Naive thymus-derived CD8-positive, alpha-beta T cell (primary cell): ENCODE results near the gene SLC15A3. TPM values are rescaled to one million over a fixed set of nuclear protein-coding genes. Genes with fewer than 3 reads are reported as not detected.
A peak's percentile ranks its signal among the peaks of the same experiment; 100 is the strongest.

Source experiments
- ATAC-seq, 2 donors: fragments of 150-1000 bp; cut with Tn5 transposase in 1 of 2; sonication (Bioruptor Pico), chemical (Tn5 transposase) in 1 of 2; 1 replicate in 1 of 2; 2 replicates in 1 of 2; pipeline ENCODE4 v1.10.0; 2021; ENCODE audit warnings: mild to moderate bottlenecking in 2 of 2, moderate library complexity in 2 of 2
- POLR2A ChIA-PET: fragments of 350-600 bp; sonication (Branson Sonifier 250); formaldehyde crosslinking; loops from one replicate; lab custom pipeline; 2021; ENCODE audit warnings: antibody characterized with exemption; lab: Charles Lee
- DNase-seq, 10 donors: peaks; one replicate each; pipeline versions ENCODE4 v3.0.0 to v3.0.0-alpha.2; 2020 to 2022
- H3K27ac Mint-ChIP-seq, 10 donors: one replicate each; pipeline ENCODE4 v1.8.0; 2020 to 2022; ENCODE audit warnings: mild to moderate bottlenecking in 10 of 10, mixed read lengths in 10 of 10, moderate library complexity in 4 of 10, inconsistent platforms in 1 of 10
- H3K27me3 Mint-ChIP-seq, 5 donors: one replicate each; pipeline ENCODE4 v1.8.0; 2021 to 2022; ENCODE audit warnings: mixed read lengths in 5 of 5
- H3K36me3 Mint-ChIP-seq, 3 donors: one replicate each; pipeline ENCODE4 v1.8.0; 2020 to 2022; ENCODE audit warnings: mixed read lengths in 3 of 3, mild to moderate bottlenecking in 2 of 3, inconsistent platforms in 1 of 3
- H3K4me1 Mint-ChIP-seq, 4 donors: one replicate each; pipeline ENCODE4 v1.8.0; 2021 to 2022; ENCODE audit warnings: mixed read lengths in 4 of 4
- H3K4me3 Mint-ChIP-seq, 10 donors: one replicate each; pipeline ENCODE4 v1.8.0; 2020 to 2022; ENCODE audit warnings: mild to moderate bottlenecking in 10 of 10, mixed read lengths in 10 of 10, moderate library complexity in 6 of 10, inconsistent platforms in 1 of 10
- H3K9me3 Mint-ChIP-seq, 9 donors: one replicate each; pipeline ENCODE4 v1.8.0; 2020 to 2022; ENCODE audit warnings: mixed read lengths in 9 of 9, mild to moderate bottlenecking in 3 of 9, inconsistent platforms in 1 of 9, moderate library complexity in 1 of 9
- polyA plus RNA-seq, 3 donors: library from polyadenylated mRNA; unstranded; fragments of 300-500 nt; fragmentation: Illumina TruSeq; gene quantifications; one replicate each; pipeline ENCODE4 v1.2.3, GENCODE V29; 2021
- total RNA-seq, 8 experiments: library from RNA in 2 of 8; stranded (reverse) in 2 of 8; gene quantifications; one replicate each; pipeline ENCODE4 v1.2.3 and lab custom pipeline; 2021 to 2026

The SLC15A3 gene
- total and polyA plus RNA-seq, 5 experiments from 2014 or later: 0.90 to 14.9 (median 3.4) TPM

GRCh38 chr11:60944490-60945294, 7.3 kb downstream of the SLC15A3 start:
- Mint-ChIP-seq H3K36me3 (peaks cover 0 to 43% (median 12%) of the 10 kb centered on the region in 3 donors), H3K27me3 (peaks cover 0 to 1% (median 0%) of the 10 kb centered on the region in 5 donors), H3K4me3 (peak overlapping the region in 1 of 10 donors; percentile 45), H3K27ac (peak overlapping the region in 2 of 10 donors; percentile 56 to 61), H3K4me1 (peaks cover 7 to 31% (median 12%) of the 10 kb centered on the region in 4 donors), H3K9me3 (no peaks in the 10 kb centered on the region)
- no peak for ATAC-seq
- DNase-seq: no peak
- POLR2A ChIA-PET: interaction anchor here (1.0 to 1.1 kb wide), 2 partner anchors 10 to 30 kb away, joined by 3 to 4 read pairs; no protein-coding TSS in a partner anchor

GRCh38 chr11:60942970-60943565, 8.9 kb downstream of the SLC15A3 start:
- no peak for ATAC-seq
- POLR2A ChIA-PET: no interaction called here

GRCh38 chr11:60942219-60942618, 9.8 kb downstream of the SLC15A3 start:
- Mint-ChIP-seq H3K27me3 (peaks cover 0 to 1% (median 0%) of the 10 kb centered on the region in 5 donors), H3K27ac (peak overlapping the region in 3 of 10 donors; percentile 21 to 51 (median 40)), H3K9me3 (no peaks in the 10 kb centered on the region), H3K4me3 (no peak overlapping the region), H3K4me1 (peaks cover 0 to 16% (median 5%) of the 10 kb centered on the region in 4 donors), H3K36me3 (peaks cover 0 to 47% (median 12%) of the 10 kb centered on the region in 3 donors)
- ATAC-seq (no peak), DNase-seq (no peak)
- POLR2A ChIA-PET: interaction anchor here (0.6 kb wide), 1 partner anchor 252 kb away, joined by 4 read pairs; no protein-coding TSS in a partner anchor

More at GRCh38 chr11:60942970-60943565, 8.9 kb downstream of the SLC15A3 start:
- DNase-seq: no peak
- Mint-ChIP-seq H3K27me3 (peaks cover 0 to 1% (median 0%) of the 10 kb centered on the region in 5 donors), H3K36me3 (peaks cover 0 to 47% (median 12%) of the 10 kb centered on the region in 3 donors), H3K4me3 (no peak overlapping the region), H3K9me3 (no peaks in the 10 kb centered on the region), H3K27ac (peak overlapping the region in 1 of 10 donors; percentile 67), H3K4me1 (peaks cover 0 to 17% (median 5%) of the 10 kb centered on the region in 4 donors)

- POLR2A ChIA-PET: interaction anchor here (0.6 kb wide), 1 partner anchor 253 kb away, joined by 4 read pairs; no protein-coding TSS in a partner anchor
- H3K27ac Mint-ChIP-seq: peak overlapping the region in 2 of 10 donors; percentile 51 to 68
- peaks cover 0 to 1% (median 0%) of the 10 kb centered on the region in 5 donors for H3K27me3 Mint-ChIP-seq
- no peaks in the 10 kb centered on the region for H3K9me3 Mint-ChIP-seq
- peaks cover 0 to 16% (median 5%) of the 10 kb centered on the region in 4 donors for H3K4me1 Mint-ChIP-seq
- H3K36me3 Mint-ChIP-seq: peaks cover 0 to 46% (median 12%) of the 10 kb centered on the region in 3 donors
- ATAC-seq (no peak), DNase-seq (no peak)
- no peak overlapping the region for H3K4me3 Mint-ChIP-seq
Observed at GRCh38 chr11:60941371-60942119, 10.4 kb downstream of the SLC15A3 start.

- Mint-ChIP-seq H3K4me3 (no peak overlapping the region), H3K9me3 (no peaks in the 10 kb centered on the region), H3K27ac (peak overlapping the region in 3 of 10 donors; percentile 34 to 70 (median 67)), H3K36me3 (peaks cover 0 to 36% (median 2%) of the 10 kb centered on the region in 3 donors), H3K27me3 (peaks cover 0 to 1% (median 0%) of the 10 kb centered on the region in 5 donors), H3K4me1 (peaks cover 0 to 9% (median 3%) of the 10 kb centered on the region in 4 donors)
- ATAC-seq (no peak), DNase-seq (no peak)
- POLR2A ChIA-PET: interaction anchor here (0.5 to 1.3 kb wide), 3 partner anchors 22 to 103 kb away, joined by 3 to 4 read pairs (median 4); no protein-coding TSS in a partner anchor
Observed at GRCh38 chr11:60939855-60940254, 12.1 kb downstream of the SLC15A3 start.

GRCh38 chr11:60939301-60939700, 12.7 kb downstream of the SLC15A3 start:
- ATAC-seq (no peak), DNase-seq (no peak)
- Mint-ChIP-seq H3K4me1 (peaks cover 0 to 8% (median 3%) of the 10 kb centered on the region in 4 donors), H3K9me3 (no peaks in the 10 kb centered on the region), H3K27ac (no peak overlapping the region), H3K27me3 (peaks cover 0 to 1% (median 0%) of the 10 kb centered on the region in 5 donors), H3K4me3 (no peak overlapping the region), H3K36me3 (peaks cover 0 to 33% (median 2%) of the 10 kb centered on the region in 3 donors)
- POLR2A ChIA-PET: no interaction called here

- H3K27me3 Mint-ChIP-seq: no peaks in the 10 kb centered on the region
Observed at GRCh38 chr11:60938500-60938899, 13.5 kb downstream of the SLC15A3 start.

GRCh38 chr11:60937811-60938210, 14.2 kb downstream of the SLC15A3 start:
- ATAC-seq: no peak
- no peak overlapping the region for H3K4me3 Mint-ChIP-seq
- DNase-seq: no peak
- H3K27ac Mint-ChIP-seq: peak overlapping the region in 1 of 10 donors; percentile 31
- peaks cover 0 to 26% (median 2%) of the 10 kb centered on the region in 3 donors for H3K36me3 Mint-ChIP-seq
- no peaks in the 10 kb centered on the region for H3K27me3 Mint-ChIP-seq
- peaks cover 0 to 4% (median 1%) of the 10 kb centered on the region in 4 donors for H3K4me1 Mint-ChIP-seq
- POLR2A ChIA-PET: no interaction called here
- H3K9me3 Mint-ChIP-seq: no peaks in the 10 kb centered on the region

More at GRCh38 chr11:60938500-60938899, 13.5 kb downstream of the SLC15A3 start:
- Mint-ChIP-seq H3K4me1 (peaks cover 0 to 4% (median 1%) of the 10 kb centered on the region in 4 donors), H3K27ac (peak overlapping the region in 2 of 10 donors; percentile 31 to 38), H3K4me3 (no peak overlapping the region), H3K36me3 (peaks cover 0 to 29% (median 2%) of the 10 kb centered on the region in 3 donors), H3K9me3 (no peaks in the 10 kb centered on the region)
- DNase-seq (no peak), ATAC-seq (no peak)
- POLR2A ChIA-PET: no interaction called here

- Mint-ChIP-seq H3K4me3 (no peak overlapping the region), H3K36me3 (peaks cover 0 to 21% (median 0%) of the 10 kb centered on the region in 3 donors), H3K27ac (peak overlapping the region in 3 of 10 donors; percentile 31 to 88 (median 43)), H3K4me1 (peaks cover 0 to 8% (median 1%) of the 10 kb centered on the region in 4 donors), H3K27me3 (no peaks in the 10 kb centered on the region), H3K9me3 (no peaks in the 10 kb centered on the region)
- DNase-seq (no peak), ATAC-seq (no peak)
- POLR2A ChIA-PET: interaction anchor here (0.6 kb wide), 1 partner anchor 13 kb away, joined by 3 read pairs; no protein-coding TSS in a partner anchor
Observed at GRCh38 chr11:60937144-60937527, 14.8 kb downstream of the SLC15A3 start.

- POLR2A ChIA-PET: interaction anchor here (0.6 kb wide), 2 partner anchors 13 to 18 kb away, joined by 3 read pairs; no protein-coding TSS in a partner anchor
- Mint-ChIP-seq H3K4me1 (peaks cover 0 to 9% (median 1%) of the 10 kb centered on the region in 4 donors), H3K4me3 (no peak overlapping the region), H3K27ac (peak overlapping the region in 1 of 10 donors; percentile 31), H3K36me3 (peaks cover 0 to 16% (median 0%) of the 10 kb centered on the region in 3 donors), H3K9me3 (no peaks in the 10 kb centered on the region), H3K27me3 (no peaks in the 10 kb centered on the region)
- DNase-seq (no peak), ATAC-seq (no peak)
Observed at GRCh38 chr11:60936467-60937143, 15.4 kb downstream of the SLC15A3 start.
